Amniotic epithelial cell (primary cell): Measurements from ENCODE around the gene THOC5.
"Not testable (repeated sequence)": the region's sequence is repeated elsewhere in the genome, so short reads cannot be mapped to it uniquely, and the experiment has no call there.

Source experiments
- DNase-seq: peaks from one replicate; pipeline ENCODE4 v3.0.0-alpha.2; 2010; ENCODE audit warnings: low read depth

THOC5 gene

DNA sequence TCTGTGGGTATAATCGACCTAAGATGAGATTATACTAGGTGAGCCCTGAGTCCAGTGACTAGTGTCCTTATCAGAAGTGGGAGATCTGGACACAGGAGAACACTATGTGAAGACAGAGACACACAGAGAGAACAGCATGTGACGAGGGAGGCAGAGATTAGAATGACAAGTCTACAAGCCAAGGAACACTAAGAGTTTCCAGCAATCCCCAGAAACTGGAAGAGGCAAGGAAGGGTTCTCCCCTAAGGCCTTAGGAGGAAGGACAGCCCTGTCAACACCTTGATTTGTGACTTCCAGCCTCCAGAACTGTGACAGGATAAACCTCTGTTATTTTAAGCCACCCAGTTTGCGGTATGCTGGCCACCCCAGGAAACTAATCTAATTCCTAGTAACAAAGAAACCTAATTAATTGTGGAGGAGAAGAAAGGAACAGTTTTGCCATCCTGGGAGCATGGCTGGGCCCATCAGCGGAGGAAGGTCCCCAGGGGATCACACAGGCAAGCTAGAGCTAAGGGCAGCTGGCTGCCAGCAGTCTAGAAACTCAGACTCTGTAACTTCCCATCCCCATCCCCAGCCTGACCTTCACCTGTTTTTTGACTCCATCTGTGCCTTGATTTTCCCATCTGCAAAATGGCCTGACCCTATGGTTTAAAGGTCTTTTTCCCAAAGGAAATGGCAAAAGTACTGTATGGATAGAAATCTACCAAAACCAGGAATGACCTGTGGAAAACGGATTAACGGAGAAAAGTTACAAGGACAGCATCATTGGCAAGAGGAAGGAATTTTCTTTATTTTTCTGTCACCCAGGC lies 10.3 kb upstream of the THOC5 start:
- peak; percentile 5 for DNase-seq

DNA sequence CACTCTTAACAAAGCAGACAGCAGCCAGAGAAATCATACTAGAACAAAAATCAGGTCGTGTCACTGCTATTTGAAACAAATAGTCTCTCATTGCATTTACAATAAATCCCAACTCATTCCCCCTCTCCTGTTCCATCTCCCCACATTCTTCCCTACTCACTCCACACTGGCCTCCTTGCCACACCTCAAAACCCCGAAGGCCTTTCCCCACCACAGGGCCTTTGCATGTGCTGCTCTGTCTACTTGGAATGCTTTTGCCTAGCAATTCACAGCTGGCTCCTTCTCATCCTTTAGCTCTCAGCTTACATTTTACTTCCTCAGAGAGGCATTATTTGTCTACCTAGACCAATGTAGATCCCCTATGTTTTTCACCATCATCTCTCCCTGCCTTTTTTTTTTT lies 6.3 kb upstream of the THOC5 start:
- DNase-seq: no peak

DNA sequence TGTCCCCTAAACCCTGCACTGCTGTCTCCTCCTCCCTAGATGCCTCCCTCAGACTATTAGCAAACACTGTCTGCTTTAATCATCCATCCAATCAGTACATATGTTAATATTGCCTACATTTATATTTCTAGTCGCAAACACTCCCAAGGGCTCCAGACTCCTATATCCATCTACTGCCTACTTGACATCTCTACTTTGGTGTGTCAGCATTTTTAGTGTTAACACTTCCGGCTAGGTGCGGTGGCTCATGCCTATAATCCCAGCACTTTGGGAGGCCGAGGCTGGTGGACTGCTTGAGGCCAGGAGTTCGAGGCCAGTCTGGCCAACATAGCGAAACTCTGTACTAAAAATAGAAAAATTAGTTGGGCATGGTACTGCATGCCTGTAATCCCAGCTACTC lies 5.5 kb upstream of the THOC5 start:
- no peak for DNase-seq

DNA sequence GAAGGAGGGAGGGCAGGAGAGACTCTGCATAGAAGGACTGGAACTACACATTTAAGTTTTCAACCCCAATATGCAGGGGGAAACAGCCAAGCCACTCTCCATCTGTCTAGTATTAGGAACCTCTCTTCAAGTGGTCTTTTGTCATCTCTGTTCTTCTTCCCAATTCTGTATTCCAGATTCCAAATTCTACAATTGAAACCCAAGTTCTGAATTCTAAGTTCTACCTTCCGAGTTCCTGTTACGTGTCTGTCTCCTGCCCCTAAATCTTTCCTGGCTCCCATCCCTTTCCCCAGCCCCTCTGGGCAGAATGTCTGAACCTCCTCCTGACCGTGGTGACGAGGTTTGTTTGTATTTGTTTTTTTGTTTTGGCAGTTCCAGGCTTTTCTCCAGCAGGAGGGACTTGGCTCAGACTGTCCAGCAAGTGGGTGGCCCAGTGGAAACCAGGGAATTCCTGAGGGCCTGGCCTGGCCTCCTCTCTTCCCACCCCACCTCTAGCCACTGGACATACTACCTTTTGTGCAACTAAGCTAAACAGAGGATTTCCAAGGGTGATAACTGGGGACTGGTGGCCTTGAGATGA lies 1.6 kb upstream of the THOC5 start:
- no peak for DNase-seq

DNA sequence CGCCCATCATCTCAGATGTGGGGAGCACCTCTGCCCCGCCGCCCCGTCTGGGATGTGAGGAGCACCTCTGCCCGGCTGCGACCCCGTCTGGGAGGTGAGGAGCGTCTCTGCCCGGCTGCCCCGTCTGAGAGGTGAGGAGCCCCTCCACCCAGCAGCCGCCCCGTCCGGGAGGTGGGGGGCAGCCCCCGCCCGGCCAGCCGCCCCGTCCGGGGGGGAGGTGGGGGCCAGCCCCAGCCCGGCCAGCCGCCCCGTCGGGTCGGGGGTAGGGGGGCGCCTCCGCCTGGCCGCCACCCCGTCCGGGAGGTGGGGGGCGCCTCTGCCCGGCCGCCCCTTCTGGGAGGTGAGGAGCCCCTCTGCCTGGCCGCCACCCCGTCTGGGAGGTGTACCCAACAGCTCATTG lies 1.2 kb downstream of the THOC5 start:
- DNase-seq: not testable (repeated sequence)

DNA sequence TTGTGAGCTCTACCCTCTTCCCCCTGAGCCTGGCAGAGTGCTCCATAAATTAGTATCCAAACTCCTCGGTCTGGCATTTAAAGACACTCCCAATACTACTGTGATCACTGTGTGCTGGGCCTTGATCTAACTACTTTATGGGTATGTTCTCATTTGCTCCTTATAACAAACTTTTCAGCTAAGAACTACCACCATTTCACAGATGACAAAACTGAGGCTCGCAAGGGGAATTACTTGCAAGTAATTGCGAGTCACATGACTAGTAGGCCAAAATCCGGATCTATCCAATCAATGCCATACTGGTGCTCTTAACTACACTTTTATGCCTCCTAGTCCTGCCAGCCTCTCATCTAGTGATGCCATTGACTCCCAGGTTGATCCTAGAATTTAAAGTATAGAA lies 3.6 kb downstream of the THOC5 start:
- no peak for DNase-seq

DNA sequence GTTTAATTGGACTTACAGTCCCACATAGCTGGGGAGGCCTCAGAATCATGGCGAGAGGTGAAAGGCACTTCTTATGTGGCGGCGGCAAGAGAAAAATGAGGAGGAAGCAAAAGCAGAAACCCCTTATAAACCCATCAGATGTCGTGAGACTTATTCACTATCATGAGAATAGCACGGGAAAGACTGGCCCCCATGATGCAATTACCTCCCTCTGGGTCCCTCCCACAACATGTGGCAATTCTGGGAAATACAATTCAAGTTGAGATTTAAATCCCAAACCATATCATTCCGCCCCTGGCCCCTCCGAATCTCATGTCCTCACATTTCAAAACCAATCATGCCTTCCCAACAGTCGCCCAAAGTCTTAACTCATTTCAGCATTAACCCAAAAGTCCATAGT lies 8.5 kb downstream of the THOC5 start:
- peak; percentile 10 for DNase-seq

DNA sequence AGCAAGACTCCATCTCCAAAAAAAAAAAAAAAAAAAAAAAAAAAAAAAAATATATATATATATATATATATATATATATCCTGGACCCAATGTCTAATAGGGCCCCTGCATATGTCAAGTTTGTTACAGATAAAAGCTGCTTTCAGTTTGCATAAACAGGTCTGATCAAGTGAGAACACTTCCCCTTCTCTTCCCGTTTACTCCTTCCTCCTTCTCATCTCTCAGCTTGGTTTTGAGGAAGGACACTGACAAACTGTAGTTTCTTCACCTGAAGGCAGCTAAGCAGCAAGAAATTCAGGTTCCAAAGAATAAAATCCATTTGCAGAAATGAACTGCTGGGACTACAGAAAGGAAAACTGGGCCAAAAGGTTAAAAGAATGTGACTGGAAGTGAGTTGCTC lies 11.7 kb downstream of the THOC5 start:
- no peak for DNase-seq

DNA sequence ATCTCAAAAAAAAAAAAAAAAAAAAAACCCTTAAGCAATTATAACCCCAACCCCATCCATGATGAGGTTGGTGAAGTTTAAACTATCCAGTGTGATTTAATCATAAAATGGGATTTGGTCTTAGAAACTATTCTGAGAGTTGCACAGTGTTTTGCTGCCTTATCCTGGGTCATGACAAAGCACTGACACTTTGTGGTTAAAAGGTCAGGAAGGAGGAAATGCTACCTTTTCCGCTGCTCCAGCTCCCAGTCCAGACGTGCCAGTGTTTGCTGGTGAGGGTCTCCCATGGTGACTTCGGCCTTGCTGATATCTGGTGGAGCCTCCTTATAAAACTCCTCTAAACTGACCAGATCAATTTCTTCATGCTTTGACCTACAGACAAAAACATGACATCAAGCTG lies 14.5 kb downstream of the THOC5 start:
- peak; percentile 33 for DNase-seq

DNA sequence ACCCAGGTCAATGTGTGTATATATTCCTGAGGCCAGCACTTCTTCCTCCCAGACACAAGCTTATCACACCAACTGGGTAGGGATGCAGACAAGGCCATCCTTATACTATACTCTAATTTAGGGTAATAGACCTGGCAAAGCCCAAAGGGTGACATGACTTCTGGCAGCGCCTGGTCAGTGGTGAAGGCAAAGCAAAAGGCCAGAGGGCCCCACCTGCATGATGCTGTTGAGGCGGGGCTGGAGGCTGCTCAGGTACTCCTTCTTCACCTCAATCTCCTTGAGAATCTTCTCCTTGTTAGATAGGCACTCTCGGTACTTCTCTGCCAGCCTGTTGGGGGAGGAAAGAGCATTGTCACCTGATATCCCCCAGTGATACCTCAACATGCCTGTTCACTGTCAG lies 17.1 kb downstream of the THOC5 start:
- no peak for DNase-seq

DNA sequence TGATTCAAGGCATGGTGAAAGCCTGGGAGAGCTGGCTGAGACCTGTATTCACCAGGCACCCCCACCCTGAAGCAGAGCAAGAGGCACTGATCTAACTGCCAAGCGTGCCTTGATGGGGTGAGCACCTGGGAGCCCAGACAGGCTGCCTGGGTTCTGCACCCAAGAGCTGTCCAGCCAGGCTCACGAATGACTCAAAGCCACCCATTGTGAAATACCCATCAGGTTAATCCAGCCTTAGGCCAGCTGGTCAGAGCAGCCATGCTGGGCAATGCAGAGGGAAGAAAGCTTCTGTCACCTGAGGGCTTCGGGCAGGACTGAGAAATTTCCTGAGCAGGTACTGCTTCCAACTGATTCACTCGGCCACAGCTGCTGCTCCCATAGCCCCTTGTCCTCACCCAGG lies 22.1 kb downstream of the THOC5 start:
- DNase-seq: peak; percentile 32

DNA sequence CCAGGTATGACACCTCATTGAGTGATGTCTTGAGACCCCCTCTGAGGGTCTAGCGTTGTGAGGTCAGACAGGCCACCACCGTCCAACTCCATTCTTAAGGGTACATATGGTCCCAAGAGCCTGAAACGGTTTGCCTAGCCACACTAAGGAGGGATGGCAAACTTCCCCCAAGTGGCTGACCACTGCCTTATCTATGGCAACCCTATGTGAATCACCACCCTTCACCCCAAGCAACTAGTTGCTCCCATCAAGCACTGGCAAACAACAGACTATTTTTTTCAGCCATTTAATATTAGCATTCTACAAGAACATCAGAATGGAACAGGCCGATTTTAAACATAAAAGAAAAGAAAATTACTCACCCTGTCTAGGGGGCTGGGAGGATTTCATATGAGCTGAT lies 22.8 kb downstream of the THOC5 start:
- peak; percentile 18 for DNase-seq

DNA sequence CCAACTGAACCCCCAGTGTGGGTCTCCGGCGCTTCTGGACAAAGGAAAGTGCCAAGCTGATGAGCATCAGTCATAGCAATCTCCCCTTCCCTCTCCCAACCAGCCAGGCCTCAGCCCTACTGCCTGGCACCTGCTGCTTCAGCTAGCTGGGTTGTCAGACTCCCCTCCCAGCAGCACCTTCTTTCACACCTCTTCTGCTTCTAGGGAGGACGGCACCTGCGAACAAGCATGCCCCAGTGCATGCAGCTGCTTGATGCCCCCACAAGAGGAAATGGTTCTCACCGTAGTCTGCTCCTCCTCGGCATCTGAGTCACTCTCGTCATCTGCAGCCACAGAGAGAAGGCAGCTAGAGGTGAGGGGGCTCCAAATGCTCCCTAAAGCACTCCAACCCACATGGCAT lies 25.4 kb downstream of the THOC5 start:
- no peak for DNase-seq

DNA sequence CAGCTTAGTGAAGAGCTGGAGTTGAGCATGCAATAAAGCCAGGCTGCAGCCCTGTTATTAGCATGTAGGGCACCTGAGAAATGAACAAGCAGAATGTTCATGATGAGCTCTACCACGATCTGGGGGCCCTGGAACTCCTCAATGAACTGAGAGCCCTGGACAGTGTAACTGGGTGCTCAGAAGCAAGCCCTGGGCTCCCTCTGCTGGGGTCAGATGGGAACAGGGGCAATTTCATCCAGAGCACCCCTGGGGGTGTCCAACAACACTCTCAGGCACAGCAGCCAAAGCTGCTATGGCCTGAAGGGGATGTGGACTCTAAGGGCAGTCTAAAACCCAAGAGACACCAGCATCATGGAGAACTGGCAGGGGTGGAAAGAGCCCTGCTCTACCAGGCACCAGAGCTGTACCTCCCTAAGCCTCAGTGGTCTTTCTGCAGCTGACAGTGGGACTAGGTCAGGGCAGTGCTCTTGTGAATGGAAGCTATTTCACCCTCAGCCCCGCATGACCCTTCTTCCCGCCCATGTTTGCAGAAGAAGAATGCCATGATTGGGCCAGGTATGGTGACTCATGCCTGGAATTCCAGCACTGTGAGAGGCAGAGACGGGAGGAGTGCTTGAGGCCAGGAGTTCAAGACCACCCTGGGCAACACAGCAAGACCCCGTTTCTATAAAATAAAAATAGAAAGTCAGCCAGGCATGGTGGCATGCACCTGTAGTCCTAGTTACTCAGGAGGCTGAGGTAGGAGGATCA lies 28.9 kb downstream of the THOC5 start:
- DNase-seq: peak; percentile 37

DNA sequence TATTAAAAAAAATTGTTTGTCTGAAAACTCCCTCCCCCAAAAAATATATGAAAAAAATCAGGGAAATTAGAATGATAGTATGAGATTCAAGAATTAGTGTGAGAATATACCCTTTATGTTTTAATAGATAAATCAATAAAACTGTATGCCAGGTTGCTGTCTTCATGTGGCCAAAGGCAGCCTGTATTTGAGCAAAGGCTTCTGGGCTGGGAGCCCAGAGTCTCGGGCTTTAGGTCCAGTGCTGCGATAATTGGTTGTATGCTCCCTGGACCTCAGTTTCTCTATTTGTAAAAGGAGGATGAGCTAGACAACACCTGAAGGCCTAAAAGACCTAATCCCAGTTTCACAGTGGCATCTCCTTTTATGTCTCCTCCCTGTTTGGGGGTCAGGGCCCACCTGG lies 29.8 kb downstream of the THOC5 start:
- no peak for DNase-seq

DNA sequence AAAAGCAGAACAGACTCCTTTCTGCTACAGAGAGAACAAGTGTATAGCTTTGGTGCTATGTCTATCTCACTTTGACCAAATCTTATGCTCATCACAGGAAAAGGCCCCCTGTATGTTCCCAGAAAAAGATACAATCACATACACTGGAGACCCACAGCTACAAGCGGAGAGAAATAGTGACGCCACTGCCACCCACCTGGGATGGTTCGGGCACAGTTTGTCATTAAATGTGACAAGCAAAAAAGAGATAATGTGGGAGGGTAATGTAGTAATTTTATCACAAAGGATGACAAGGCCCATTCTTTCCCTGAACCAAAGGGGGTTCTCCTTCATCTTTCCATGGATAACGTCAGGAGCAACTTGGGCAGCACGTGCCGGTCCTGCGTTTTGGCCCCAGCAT lies 32.0 kb downstream of the THOC5 start:
- no peak for DNase-seq

DNA sequence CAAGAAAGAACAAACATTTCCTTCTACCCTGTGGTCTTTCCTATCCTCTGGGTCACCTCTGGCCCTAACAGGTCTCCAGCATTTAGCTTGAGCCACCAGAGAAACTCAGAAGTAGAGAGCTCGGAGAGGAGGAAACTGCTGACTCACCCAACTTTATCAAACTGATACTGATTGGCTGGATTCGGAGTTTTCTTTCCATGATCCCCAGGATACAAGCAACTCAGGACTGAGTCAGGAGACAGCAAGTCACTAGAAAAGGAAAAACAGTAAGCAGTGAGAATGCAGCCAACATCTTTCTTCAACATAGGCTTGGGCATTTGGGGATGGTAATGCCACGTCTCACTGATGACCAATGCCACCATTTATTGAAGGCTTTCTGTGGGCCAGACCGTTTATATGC lies 32.7 kb downstream of the THOC5 start:
- DNase-seq: peak; percentile 83

DNA sequence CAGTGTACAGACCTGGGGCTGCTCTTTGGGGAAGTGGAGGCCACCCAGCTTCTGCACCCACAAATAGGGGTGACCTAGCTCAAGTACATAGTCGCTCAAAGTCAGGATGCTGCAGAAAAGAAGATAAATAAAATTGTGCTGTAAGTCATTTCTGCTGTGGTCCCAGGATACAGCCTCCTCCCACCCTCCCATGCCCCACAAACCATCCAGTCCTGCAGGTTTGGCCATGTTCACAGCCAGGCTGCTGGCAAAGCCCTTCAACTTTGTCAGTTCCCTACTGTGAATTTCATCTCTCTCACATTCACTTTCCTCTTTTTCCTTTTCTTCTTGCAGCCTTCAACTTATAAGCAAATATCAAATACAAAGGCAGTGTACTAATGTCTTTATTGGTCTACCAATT lies 33.6 kb downstream of the THOC5 start:
- no peak for DNase-seq

DNA sequence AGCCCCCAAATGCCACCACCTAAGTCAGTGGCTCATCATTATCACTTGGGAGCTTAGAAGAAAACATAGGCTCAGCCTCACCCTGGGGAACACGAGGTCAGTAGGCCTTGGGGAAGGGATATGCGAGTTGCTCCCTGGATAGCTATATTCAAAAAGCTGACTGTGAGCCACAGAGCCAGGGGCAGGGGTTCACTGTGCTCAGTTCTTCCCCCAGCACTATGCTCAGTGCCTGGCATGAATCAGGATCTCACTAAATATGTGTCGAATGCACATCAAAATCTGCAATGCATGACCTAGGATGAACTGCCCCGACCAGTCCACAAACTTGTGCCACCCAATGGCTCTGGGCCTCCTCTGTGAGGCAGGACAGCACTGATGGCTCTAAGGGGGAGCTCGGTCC lies 35.1 kb downstream of the THOC5 start:
- DNase-seq: no peak

DNA sequence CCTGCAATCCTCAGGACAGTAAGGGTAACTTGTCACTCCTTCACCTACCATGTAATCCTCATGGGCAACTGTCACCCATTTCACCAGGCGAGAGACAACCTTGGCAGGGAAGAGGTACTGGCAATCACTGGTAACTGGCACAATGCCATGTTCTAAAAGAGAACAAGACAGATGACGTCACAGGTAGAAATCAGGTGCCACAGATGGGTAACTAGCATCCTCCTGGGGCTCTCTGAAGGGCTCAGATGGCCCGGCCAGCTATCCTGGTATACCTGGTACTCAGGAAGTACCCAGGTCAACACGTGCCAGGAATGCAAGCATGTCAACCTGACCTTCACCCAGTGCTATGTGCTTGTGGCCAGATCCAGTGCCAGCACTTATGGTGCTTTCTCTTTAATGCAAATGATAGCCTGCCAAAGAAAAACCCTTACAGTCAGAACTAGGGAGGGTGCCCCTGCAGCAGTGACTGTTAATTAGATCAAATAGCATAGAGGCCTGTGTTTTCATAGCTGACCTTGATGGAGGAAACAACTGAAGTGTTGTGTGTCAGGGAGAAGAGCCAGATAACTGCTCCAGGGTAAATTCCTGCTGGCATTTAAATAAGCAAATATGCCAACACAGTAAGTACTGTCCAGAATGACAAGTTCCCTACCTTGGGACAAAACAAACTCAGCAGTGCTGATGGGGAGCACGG lies 36.2 kb downstream of the THOC5 start:
- no peak for DNase-seq

DNA sequence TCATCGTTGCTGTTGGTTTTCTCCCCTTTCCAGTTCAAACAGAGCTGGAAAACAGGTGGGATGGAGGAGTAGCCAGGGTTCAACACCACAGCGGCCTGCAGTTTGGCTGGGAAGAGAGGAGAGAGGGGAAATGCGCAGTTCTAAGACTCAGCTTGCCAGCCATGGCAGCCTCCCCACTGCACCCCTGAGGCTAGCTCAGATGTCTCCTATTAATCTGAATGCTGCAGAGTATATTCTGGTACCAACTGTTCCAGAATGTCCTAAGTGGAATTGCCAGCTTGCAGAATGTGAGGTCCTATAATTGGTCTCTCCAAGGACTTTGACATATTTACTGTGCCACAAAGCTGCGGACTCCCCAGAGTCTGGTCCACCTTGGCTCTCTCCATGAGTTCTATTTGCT lies 41.5 kb downstream of the THOC5 start:
- DNase-seq: no peak

DNA sequence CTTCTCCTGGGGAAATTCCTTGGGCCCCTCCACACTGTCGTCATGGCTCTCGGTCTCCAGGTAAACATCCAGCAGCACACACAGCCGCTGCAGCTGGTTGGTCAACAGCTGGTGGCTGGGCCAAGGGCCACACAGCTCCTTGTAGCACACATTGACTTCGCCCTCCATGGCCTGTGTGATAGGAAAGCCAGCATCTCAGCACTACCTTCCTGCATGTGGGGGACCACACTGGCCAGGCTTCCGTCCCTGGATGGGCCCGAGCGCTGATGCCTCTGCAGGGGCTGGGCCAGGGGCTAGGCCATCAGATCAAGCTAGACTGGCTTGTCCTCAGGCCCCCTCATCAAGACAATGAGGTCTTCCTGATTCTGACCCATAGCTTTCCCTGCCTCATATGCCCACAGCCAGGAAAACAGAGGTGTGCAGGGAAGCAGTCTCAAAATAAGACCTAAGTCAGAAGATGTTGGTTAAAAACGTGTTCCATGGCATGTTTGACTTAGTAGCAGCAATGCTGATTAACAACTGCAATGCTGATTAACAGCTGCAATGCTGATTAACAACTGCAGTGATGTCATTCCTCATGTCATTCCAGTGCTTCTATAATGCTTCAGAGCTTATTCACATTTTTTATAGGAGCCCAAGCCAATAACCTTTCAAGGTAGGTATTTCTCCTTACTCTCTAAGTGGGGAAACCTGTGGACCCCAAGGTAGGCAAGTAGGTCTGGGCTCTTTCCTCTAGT lies 42.3 kb downstream of the THOC5 start:
- DNase-seq: no peak
